Fibroblast of lung (primary cell): ENCODE data around the gene MCM3AP. TPM values are rescaled to one million over a fixed set of nuclear protein-coding genes. Genes with fewer than 3 reads are reported as not detected.

Experiments
- DNase-seq, 2 donors: peaks; one replicate each; pipeline versions ENCODE4 v3.0.0 to v3.0.0-alpha.2; 2010; ENCODE audit warnings: low read depth in 2 of 2
- H2AFZ ChIP-seq: 2 replicates; pipeline ENCODE4 v1.5.1; 2012; ENCODE audit warnings: low read length, control low read depth, inconsistent platforms
- H3K27ac ChIP-seq: 2 replicates; pipeline ENCODE4 v1.5.1; 2011; ENCODE audit warnings: low read length, control low read depth; ENCODE audit not compliant: insufficient read depth
- H3K27me3 ChIP-seq: 2 replicates; pipeline ENCODE4 v1.5.1; 2011; ENCODE audit warnings: mild to moderate bottlenecking, low read length; ENCODE audit not compliant: control insufficient read depth, insufficient read depth
- H3K36me3 ChIP-seq: 2 replicates; pipeline ENCODE4 v1.5.1; 2011; ENCODE audit warnings: low read length; ENCODE audit not compliant: control insufficient read depth, insufficient read depth
- H3K4me1 ChIP-seq: 2 replicates; pipeline ENCODE4 v1.5.1; 2011; ENCODE audit warnings: low read length; ENCODE audit not compliant: control insufficient read depth, insufficient read depth; ENCODE audit errors: extremely low read depth
- H3K4me2 ChIP-seq: 2 replicates; pipeline ENCODE4 v1.5.1; 2011; ENCODE audit warnings: low read length, control low read depth; ENCODE audit not compliant: insufficient read depth; ENCODE audit errors: extremely low read depth
- H3K4me3 ChIP-seq, 4 experiments: fragments of 200-600 bp in 1 of 4; sonication (generic) in 1 of 4; replicated peaks in 1 of 4; 2 replicates each; pipeline ENCODE4 v1.5.1; 2011 to 2016; ENCODE audit warnings: low read length in 4 of 4, low read depth in 3 of 4, mild to moderate bottlenecking in 3 of 4, control low read depth in 2 of 4, inconsistent platforms in 1 of 4, mixed read lengths in 1 of 4; ENCODE audit not compliant: insufficient read depth in 1 of 4; ENCODE audit errors: control extremely low read depth in 1 of 4
- H3K79me2 ChIP-seq: 2 replicates; pipeline ENCODE4 v1.5.1; 2012; ENCODE audit warnings: mild to moderate bottlenecking, low read length, inconsistent platforms; ENCODE audit not compliant: control insufficient read depth, insufficient read depth
- H3K9ac ChIP-seq: 2 replicates; pipeline ENCODE4 v1.5.1; 2011; ENCODE audit warnings: mild to moderate bottlenecking, low read length, control low read depth; ENCODE audit not compliant: insufficient read depth
- H3K9me3 ChIP-seq: 2 replicates; pipeline ENCODE4 v1.5.1; 2012; ENCODE audit warnings: low read depth, low read length; ENCODE audit not compliant: control insufficient read depth, insufficient read depth
- H4K20me1 ChIP-seq: 2 replicates; pipeline ENCODE4 v1.5.1; 2011; ENCODE audit warnings: low read length; ENCODE audit not compliant: control insufficient read depth, insufficient read depth; ENCODE audit errors: extremely low read depth
- CTCF ChIP-seq, 2 donors: IDR thresholded peaks in 1 of 2; conservative IDR thresholded peaks in 1 of 2; 1 replicate in 1 of 2; 2 replicates in 1 of 2; pipeline ENCODE4 v1.5.1; 2011 to 2012; ENCODE audit warnings: low read length in 2 of 2, control low read depth in 1 of 2, inconsistent platforms in 1 of 2, low read depth in 1 of 2, mild to moderate bottlenecking in 1 of 2
- EZH2 ChIP-seq: IDR thresholded peaks from 2 replicates; pipeline ENCODE4 v1.5.1; 2012; ENCODE audit warnings: low read length, control low read depth, mild to moderate bottlenecking; ENCODE audit errors: missing control alignments
- polyA plus RNA-seq, 2 donors: library from polyadenylated mRNA; depleted of rRNA in 1 of 2; stranded (reverse) in 1 of 2; unstranded in 1 of 2; fragments of >200 nt; gene quantifications; 2 replicates each; pipeline ENCODE4 v1.2.1, GENCODE V29; 2011 to 2012; ENCODE audit warnings: missing spikeins in 1 of 2
- total RNA-seq: library from RNA; depleted of rRNA; stranded (reverse); fragments of >200 nt; gene quantifications from 2 replicates; pipeline ENCODE4 v1.2.1, GENCODE V29; 2014

MCM3AP gene
- total and polyA plus RNA-seq, 2 donors (not counting 1 experiment from before 2014, with no cell fraction given): 40.4 to 64.6 TPM

- H2AFZ ChIP-seq: no peak overlapping the region
- DNase-seq: no peak
- H4K20me1 ChIP-seq: no peaks in the 10 kb centered on the region
- peaks cover 51% of the 10 kb centered on the region for H3K36me3 ChIP-seq
- H3K4me2 ChIP-seq: no peak overlapping the region
- H3K4me3 ChIP-seq: no peak overlapping the region
- H3K27me3 ChIP-seq: no peaks in the 10 kb centered on the region
- H3K9ac ChIP-seq: no peak overlapping the region
- no peaks in the 10 kb centered on the region for H3K4me1 ChIP-seq
- H3K79me2 ChIP-seq: no peaks in the 10 kb centered on the region
- H3K27ac ChIP-seq: no peak overlapping the region
- no peaks in the 10 kb centered on the region for H3K9me3 ChIP-seq
- TF ChIP-seq CTCF (conservative IDR thresholded peaks at IDR 0.05 in 1 of 2, IDR thresholded peaks at IDR 0.05 in 1 of 2; ENCODE audit: low read depth in 1 of 2, low read length in 2 of 2) (no peak), EZH2 (no peak)
Measured at GRCh38 chr21:46211376-46211775, 74.0 kb downstream of the MCM3AP start.

GRCh38 chr21:46210378-46211136, 74.9 kb downstream of the MCM3AP start:
- Histone ChIP-seq H3K27me3 (no peaks in the 10 kb centered on the region), H3K4me3 (no peak overlapping the region), H3K4me2 (no peak overlapping the region), H3K27ac (no peak overlapping the region), H3K36me3 (peaks cover 60% of the 10 kb centered on the region), H3K9ac (no peak overlapping the region), H4K20me1 (no peaks in the 10 kb centered on the region), H3K79me2 (no peaks in the 10 kb centered on the region), H2AFZ (no peak overlapping the region), H3K4me1 (no peaks in the 10 kb centered on the region), H3K9me3 (no peaks in the 10 kb centered on the region)
- DNase-seq: no peak
- TF ChIP-seq CTCF (conservative IDR thresholded peaks at IDR 0.05 in 1 of 2, IDR thresholded peaks at IDR 0.05 in 1 of 2; ENCODE audit: low read depth in 1 of 2, low read length in 2 of 2) (no peak), EZH2 (no peak)

- Histone ChIP-seq H3K4me2 (no peak overlapping the region), H3K36me3 (peaks cover 57% of the 10 kb centered on the region), H3K27ac (no peak overlapping the region), H3K27me3 (no peaks in the 10 kb centered on the region), H3K9ac (no peak overlapping the region), H2AFZ (no peak overlapping the region), H3K4me3 (no peak overlapping the region), H4K20me1 (no peaks in the 10 kb centered on the region), H3K9me3 (no peaks in the 10 kb centered on the region), H3K79me2 (no peaks in the 10 kb centered on the region), H3K4me1 (no peaks in the 10 kb centered on the region)
- no peak for DNase-seq
- TF ChIP-seq EZH2 (no peak), CTCF (conservative IDR thresholded peaks at IDR 0.05 in 1 of 2, IDR thresholded peaks at IDR 0.05 in 1 of 2; ENCODE audit: low read depth in 1 of 2, low read length in 2 of 2) (no peak)
Measured at GRCh38 chr21:46208761-46209721, 76.4 kb downstream of the MCM3AP start.
